Frontal cortex (tissue), 4 donors: ENCODE data around the gene CCDC15. TPM values are rescaled to one million over a fixed set of nuclear protein-coding genes. Genes with fewer than 3 reads are reported as not detected.

Experiments used
- DNase-seq, 2 donors: peaks; one replicate each; pipeline ENCODE4 v3.0.0; 2012; ENCODE audit warnings: low spot score in 2 of 2
- FAIRE-seq: peaks from 2 replicates; lab custom pipeline; 2012; peaks lifted over from hg19 to GRCh38; lab: Jason Lieb, UNC
- total RNA-seq: library from RNA; depleted of rRNA; stranded (reverse); fragments of >200 nt; gene quantifications from one replicate; pipeline ENCODE4 v1.2.3, GENCODE V29; 2014
- donor health status: control.
- donor health status: control.
- donor health status: control.

CCDC15 gene
- total RNA-seq, 1 donor from 2014 or later: 3.7 TPM

- DNase-seq (no peak), FAIRE-seq (no peak)
Measured at GRCh38 chr11:125057693-125058016, 103.7 kb downstream of the CCDC15 start.

DNA sequence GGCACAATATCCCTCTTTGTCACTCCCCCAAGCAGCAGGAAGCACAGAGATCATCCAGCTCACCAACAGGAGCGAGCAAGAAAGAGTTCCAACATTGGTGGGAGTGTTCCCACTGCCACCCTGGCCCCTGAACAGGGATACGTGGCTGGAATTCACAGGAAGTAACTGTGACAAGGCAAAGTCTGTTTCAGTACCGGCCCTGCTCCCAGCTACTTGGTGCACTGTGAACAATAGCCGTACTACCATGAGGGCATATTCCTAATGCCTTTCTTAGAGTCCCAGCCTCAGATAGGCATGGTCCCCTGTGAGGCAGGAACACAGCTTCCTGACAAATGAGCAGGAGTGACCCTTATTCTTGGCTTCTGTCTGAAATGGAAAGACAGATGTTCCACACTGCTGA, 107.3 kb downstream of the CCDC15 start:
- FAIRE-seq (no peak), DNase-seq (peak in 1 of 2 donors; percentile 3)

DNA sequence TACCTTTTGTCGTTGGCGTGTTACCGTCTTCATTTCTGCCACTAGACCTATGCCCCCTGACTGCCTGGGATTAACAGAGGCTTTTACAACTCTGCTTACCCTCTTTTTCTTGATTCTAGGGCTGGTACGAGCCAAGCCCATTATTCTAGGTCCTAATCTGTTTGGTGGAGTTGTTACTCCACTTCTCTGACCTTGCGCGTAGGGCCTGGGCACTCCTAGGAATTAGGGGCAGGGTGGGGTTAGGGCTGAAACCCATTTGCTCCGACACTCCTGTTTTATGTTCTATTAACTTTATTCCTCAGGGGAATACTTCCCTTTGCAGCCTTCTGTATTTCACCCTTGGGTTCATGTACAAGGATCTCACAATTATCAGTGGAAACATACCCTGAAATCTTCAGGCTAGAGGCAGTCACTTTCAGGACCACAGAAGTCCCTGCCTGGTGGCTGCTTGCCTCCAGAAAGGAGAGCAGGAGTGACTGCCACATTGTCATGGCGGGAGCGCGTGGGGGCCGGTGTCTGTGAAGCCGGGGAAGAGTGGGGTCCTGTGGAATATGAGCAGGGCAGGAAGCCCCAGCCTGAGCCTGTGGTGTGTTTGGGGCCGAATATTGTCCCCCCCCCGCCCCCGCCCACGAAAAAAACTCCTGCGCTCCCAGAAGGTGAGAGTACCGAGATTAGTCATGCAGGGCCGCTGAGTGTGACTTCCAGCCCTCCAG, 108.4 kb downstream of the CCDC15 start:
- DNase-seq (peak in 1 of 2 donors; percentile 19), FAIRE-seq (no peak)

DNA sequence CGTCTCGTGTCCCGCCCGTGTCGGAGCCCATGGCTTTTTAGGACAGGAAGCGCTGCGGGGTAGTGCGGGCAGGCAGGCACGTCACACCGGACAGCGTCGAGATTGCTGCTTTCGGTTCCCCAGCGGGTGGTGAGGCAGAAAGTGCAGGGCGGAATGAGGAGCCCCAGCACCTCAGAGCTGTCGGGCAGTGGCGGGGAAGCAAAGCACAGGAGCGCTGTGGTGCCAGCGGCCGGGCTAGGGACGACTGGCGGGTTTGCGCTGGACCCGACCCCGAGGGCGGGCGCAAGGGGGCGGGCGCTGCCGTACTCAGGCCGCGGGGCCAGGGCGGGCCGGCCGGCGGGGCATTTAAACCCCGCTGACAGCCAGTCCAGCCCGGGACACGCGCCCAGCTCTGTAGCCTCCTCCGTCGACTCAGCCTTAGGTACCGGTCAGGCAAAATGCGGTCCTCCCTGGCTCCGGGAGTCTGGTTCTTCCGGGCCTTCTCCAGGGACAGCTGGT, 109.0 kb downstream of the CCDC15 start, which contains the start of gene SLC37A2:
Gene SLC37A2, plus strand, starts transcription at position 375 of the 498 bp plus-strand sequence. Its CDS starts 63 bp downstream, at position 438.
- no peak for FAIRE-seq
- peak; percentile 66 to 79 for DNase-seq

GRCh38 chr11:125063429-125064043, 109.5 kb downstream of the CCDC15 start:
- FAIRE-seq: no peak

GRCh38 chr11:125064070-125064469, 110.1 kb downstream of the CCDC15 start:
- FAIRE-seq (no peak), DNase-seq (no peak)

More at GRCh38 chr11:125063429-125064043, 109.5 kb downstream of the CCDC15 start:
- peak in 1 of 2 donors; percentile 11 for DNase-seq

DNA sequence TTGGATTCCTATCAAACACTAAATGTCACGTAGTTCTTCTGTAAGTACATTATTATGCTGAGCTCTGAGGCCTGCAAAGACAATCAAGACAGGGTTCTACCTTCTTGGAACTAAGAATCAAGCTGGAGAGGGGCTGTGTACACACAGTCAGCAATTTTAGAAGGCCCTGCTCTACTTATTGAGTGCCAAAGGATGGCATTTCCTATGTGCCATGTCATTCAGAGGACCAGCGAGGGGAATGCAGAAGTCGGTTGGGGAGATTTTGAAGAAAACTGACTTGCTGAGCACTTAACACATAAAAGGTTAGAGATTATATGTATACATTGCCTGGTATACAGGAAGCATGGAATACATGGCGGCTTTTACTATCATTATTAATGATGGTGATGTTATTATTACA, 114.4 kb downstream of the CCDC15 start:
- DNase-seq: no peak
- FAIRE-seq: no peak

- no peak for FAIRE-seq
Measured at GRCh38 chr11:125069008-125069407, 115.0 kb downstream of the CCDC15 start.

DNA sequence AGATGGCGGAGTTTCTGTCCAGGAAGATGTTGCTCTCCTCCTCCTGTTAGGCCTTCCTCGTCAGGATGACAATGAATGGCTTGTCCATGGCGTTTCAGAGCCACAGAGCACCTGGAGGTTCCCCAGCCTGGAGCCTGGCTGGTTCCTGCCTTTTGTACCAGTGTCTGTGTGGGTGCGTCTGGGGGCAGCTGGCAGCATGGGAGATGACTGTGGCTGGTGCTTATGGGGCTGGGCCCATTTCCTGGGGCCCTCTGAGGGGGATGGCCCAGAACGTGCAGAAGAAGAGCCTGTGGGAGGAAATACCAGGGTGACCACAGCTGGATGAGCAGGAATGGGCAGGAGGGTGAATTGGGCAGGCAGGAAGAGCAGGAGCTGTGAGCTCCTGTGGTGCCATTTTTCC, 115.8 kb downstream of the CCDC15 start:
- no peak for FAIRE-seq
- DNase-seq: no peak

More at GRCh38 chr11:125069008-125069407, 115.0 kb downstream of the CCDC15 start:
- DNase-seq: no peak

DNA sequence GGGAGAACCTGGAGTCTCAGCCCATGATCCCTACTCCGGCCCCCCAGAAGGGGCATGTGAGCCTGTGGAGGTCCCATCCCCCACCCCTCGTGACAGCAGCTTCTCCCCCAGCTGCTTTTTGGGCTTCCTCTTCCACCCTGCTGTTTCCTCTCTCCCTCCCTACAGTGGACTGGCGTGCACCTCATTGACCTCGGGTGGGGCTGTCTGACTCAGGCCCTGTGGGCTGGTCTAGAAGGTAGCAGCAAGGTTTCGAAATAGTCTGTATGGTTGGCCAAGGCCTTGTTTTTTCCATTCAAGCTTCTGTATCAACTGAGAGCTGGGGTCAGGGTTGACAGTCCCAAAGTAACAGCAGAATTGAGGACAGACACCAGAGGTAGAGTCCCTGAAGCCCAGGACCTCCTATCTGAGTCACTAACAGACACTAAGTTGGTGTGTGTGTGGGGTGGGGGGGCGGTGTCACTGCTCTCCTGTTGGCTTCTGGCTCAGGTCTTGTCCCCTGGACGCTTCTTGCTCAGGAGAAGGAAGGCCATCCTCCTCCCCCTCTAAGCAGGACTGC, 116.8 kb downstream of the CCDC15 start:
- DNase-seq (no peak), FAIRE-seq (no peak)

- DNase-seq (no peak), FAIRE-seq (no peak)
Measured at GRCh38 chr11:125071435-125071834, 117.4 kb downstream of the CCDC15 start.

DNA sequence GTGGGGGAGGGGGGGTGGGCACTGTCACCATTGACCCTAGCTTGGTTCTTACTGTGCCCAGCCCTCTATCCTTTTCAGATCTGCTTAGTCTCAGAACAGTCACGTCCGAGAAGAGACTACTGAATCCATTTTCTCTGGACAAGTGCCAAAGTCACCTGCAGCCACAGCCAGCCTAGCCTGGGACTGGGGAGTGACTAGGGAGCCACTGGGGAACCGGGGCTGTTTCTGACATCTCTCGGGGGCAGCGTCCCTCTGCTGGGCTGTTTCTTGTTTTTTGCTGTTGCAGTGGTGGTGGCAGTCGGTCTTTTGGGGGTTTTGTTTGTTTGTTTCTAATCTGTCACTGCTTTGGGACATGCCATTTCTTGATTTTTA, 117.8 kb downstream of the CCDC15 start:
- FAIRE-seq: no peak
- no peak for DNase-seq

- FAIRE-seq (no peak), DNase-seq (no peak)
Measured at GRCh38 chr11:125072218-125072960, 118.4 kb downstream of the CCDC15 start.

- FAIRE-seq (no peak), DNase-seq (no peak)
Measured at GRCh38 chr11:125072961-125073590, 119.1 kb downstream of the CCDC15 start.

GRCh38 chr11:125073616-125074483, 119.8 kb downstream of the CCDC15 start:
- DNase-seq (no peak), FAIRE-seq (no peak)

DNA sequence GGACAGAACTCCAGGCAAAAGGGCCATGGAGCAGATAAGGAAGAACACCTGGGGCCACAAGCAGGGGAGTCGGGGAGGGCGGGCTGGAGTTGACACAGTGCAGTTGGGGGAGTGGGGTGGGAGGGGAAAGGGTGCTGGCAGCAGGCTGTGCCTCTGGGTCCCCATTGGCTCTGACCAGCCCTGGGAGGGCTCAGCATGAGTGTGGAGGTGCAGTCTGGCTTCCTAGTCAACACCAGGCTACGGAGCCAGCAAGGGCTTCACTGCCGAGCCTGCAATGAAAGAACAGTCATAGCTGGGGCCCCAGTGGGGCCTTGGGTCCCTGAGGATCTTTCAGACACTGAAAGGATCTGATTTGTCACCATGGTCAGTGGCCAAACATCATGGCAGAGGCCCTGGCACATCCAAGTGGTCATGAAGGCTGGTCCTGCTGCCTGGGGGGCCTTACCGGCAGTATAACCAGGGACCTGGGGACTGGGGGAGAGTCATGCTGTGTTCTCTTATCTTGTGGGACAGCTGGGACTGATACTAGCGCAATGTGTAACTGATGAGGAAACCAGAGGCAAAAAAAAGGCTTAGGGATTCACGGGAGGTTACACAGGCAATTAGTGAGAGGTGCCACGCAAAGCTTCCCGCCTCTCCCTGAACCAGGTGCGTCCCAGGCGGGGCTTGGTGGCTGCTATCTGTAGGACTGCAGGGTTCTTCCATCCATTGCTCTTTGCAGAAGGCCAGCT, 120.7 kb downstream of the CCDC15 start:
- no peak for DNase-seq
- FAIRE-seq: no peak

DNA sequence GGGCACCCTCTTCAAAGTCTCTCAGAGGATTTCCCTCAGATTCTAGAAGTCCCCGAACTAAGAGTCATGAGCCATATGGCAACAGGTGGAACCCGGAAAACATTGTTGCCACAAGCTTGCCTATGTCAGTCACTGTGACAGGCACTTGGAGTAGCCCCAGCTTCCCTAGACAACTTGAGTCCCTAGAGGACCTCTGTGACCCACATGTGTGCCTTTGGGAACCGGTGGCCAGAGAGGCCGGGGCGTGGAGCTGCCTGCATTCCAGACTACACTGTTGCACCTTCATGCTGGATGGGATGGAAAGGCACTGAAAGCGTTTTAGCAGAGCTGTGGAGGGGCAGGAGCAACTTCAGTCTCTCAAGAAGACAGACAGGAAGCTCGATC, 121.2 kb downstream of the CCDC15 start:
- FAIRE-seq (no peak), DNase-seq (no peak)

GRCh38 chr11:125075900-125076317, 121.9 kb downstream of the CCDC15 start:
- DNase-seq: no peak
- FAIRE-seq: no peak
